Keratinocyte (primary cell): ENCODE measurements around the gene SMAD3. TPM values are rescaled to one million over a fixed set of nuclear protein-coding genes. Genes with fewer than 3 reads are reported as not detected.

Source experiments
- DNase-seq: peaks from one replicate; pipeline ENCODE4 v3.0.0-alpha.2; 2011; ENCODE audit warnings: low read depth, missing footprints, low spot score
- FAIRE-seq: peaks from 2 replicates; lab custom pipeline; 2011; peaks lifted over from hg19 to GRCh38; lab: Jason Lieb, UNC
- H2AFZ ChIP-seq: 2 replicates; pipeline ENCODE4 v1.6.0; 2012; ENCODE audit warnings: low read length, control low read depth, inconsistent platforms; ENCODE audit not compliant: control insufficient read depth
- H3K27ac ChIP-seq: 2 replicates; pipeline ENCODE4 v1.5.1; 2011; ENCODE audit warnings: low read length; ENCODE audit not compliant: control insufficient read depth, insufficient read depth
- H3K27me3 ChIP-seq: 3 replicates; pipeline ENCODE4 v1.6.0; 2011; ENCODE audit warnings: low read length; ENCODE audit not compliant: control insufficient read depth, insufficient read depth; ENCODE audit errors: extremely low read depth
- H3K36me3 ChIP-seq, 2 experiments: 2 replicates in 1 of 2; 3 replicates in 1 of 2; pipeline ENCODE4 v1.5.1; 2011; ENCODE audit warnings: low read length in 2 of 2, mild to moderate bottlenecking in 1 of 2; ENCODE audit not compliant: control insufficient read depth in 2 of 2, insufficient read depth in 2 of 2; ENCODE audit errors: extremely low read depth in 1 of 2
- H3K4me1 ChIP-seq: 3 replicates; pipeline ENCODE4 v1.5.1; 2011; ENCODE audit warnings: low read length; ENCODE audit not compliant: control insufficient read depth, insufficient read depth; ENCODE audit errors: extremely low read depth
- H3K4me2 ChIP-seq: 3 replicates; pipeline ENCODE4 v1.6.0; 2011; ENCODE audit warnings: low read depth, low read length; ENCODE audit not compliant: control insufficient read depth, insufficient read depth; ENCODE audit errors: extremely low read depth
- H3K4me3 ChIP-seq, 3 experiments: fragments of 200-600 bp in 1 of 3; sonication (generic) in 1 of 3; 2 replicates in 2 of 3; 3 replicates in 1 of 3; pipeline ENCODE4 v1.5.1; 2011 to 2016; ENCODE audit warnings: low read length in 3 of 3, mild to moderate bottlenecking in 3 of 3, control low read depth in 2 of 3, inconsistent platforms in 1 of 3, low read depth in 1 of 3, mixed read lengths in 1 of 3, mixed run types in 1 of 3, moderate library complexity in 1 of 3; ENCODE audit not compliant: control insufficient read depth in 2 of 3, insufficient read depth in 2 of 3; ENCODE audit errors: extremely low read depth in 1 of 3
- H3K79me2 ChIP-seq: 2 replicates; pipeline ENCODE4 v1.6.0; 2012; ENCODE audit warnings: low read length; ENCODE audit not compliant: control insufficient read depth, insufficient read depth
- H3K9ac ChIP-seq: 3 replicates; pipeline ENCODE4 v1.6.0; 2011; ENCODE audit warnings: low read length; ENCODE audit not compliant: control insufficient read depth, insufficient read depth; ENCODE audit errors: extremely low read depth
- H3K9me1 ChIP-seq: 3 replicates; pipeline ENCODE4 v1.6.0; 2011; ENCODE audit warnings: low read length; ENCODE audit not compliant: control insufficient read depth, insufficient read depth; ENCODE audit errors: extremely low read depth
- H3K9me3 ChIP-seq: 2 replicates; pipeline ENCODE4 v1.5.1; 2012; ENCODE audit warnings: low read depth, low read length; ENCODE audit not compliant: control insufficient read depth
- H4K20me1 ChIP-seq: 3 replicates; pipeline ENCODE4 v1.6.0; 2011; ENCODE audit warnings: low read length; ENCODE audit not compliant: control insufficient read depth, insufficient read depth; ENCODE audit errors: extremely low read depth
- CTCF ChIP-seq, 3 experiments: IDR thresholded peaks in 1 of 3; conservative IDR thresholded peaks in 1 of 3; optimal IDR thresholded peaks in 1 of 3; 2 replicates in 2 of 3; 3 replicates in 1 of 3; pipeline versions ENCODE3 to v1.5.1; 2011; ENCODE audit warnings: low read length in 3 of 3, mild to moderate bottlenecking in 3 of 3, moderate library complexity in 2 of 3, control low read depth in 1 of 3, inconsistent platforms in 1 of 3; ENCODE audit not compliant: insufficient read depth in 2 of 3; ENCODE audit errors: extremely low read depth in 1 of 3
- EZH2 ChIP-seq: IDR thresholded peaks from one replicate; pipeline ENCODE4 v1.6.1; 2012; ENCODE audit warnings: inconsistent platforms, mild to moderate bottlenecking, low read length, moderate library complexity
- dilution Hi-C: fragments of 300-500 bp; cut with MboI; formaldehyde crosslinking; loops from one replicate; pipeline ENCODE4 v1.7.0; 2020; ENCODE audit warnings: low sequenced_read_pairs; ENCODE audit not compliant: extremely low pct_ligation_motif_present
- polyA plus RNA-seq, 5 experiments: library from polyadenylated mRNA; depleted of rRNA in 3 of 5; stranded (reverse) in 3 of 5; stranded (forward) in 1 of 5; unstranded in 1 of 5; fragments of >200 nt; gene quantifications; 1 replicate in 1 of 5; 2 replicates in 3 of 5; 3 replicates in 1 of 5; pipeline versions ENCODE4 v1.2.1 to v1.2.3, GENCODE V29; 2011 to 2012; ENCODE audit warnings: missing spikeins in 2 of 5, low read depth in 1 of 5, low replicate concordance in 1 of 5

SMAD3 gene
- polyA plus RNA-seq, 1 donor (not counting 4 experiments of a cell fraction or from before 2014, with no cell fraction given): 33.7 TPM

- Histone ChIP-seq H3K9me1 (no peaks in the 10 kb centered on the region), H3K4me3 (no peak overlapping the region), H3K27me3 (peaks cover 2% of the 10 kb centered on the region), H3K9ac (no peak overlapping the region), H3K79me2 (no peaks in the 10 kb centered on the region), H3K27ac (no peak overlapping the region), H2AFZ (no peak overlapping the region), H3K4me1 (peaks cover 3% of the 10 kb centered on the region), H3K36me3 (no peaks in the 10 kb centered on the region), H3K9me3 (no peaks in the 10 kb centered on the region), H3K4me2 (peak overlapping the region; percentile 17), H4K20me1 (no peaks in the 10 kb centered on the region)
- no peak for TF ChIP-seq EZH2
- no peak for TF ChIP-seq CTCF (optimal IDR thresholded peaks at IDR 0.05 in 1 of 3, IDR thresholded peaks at IDR 0.05 in 1 of 3, conservative IDR thresholded peaks at IDR 0.05 in 1 of 3; ENCODE audit: extremely low read depth in 1 of 3, insufficient read depth in 2 of 3, low read length in 3 of 3)
- dilution Hi-C loops: no loop called here
- FAIRE-seq (peak; percentile 5), DNase-seq (no peak)
Measured at GRCh38 chr15:67033012-67033411, 32.4 kb upstream of the SMAD3 start.

GRCh38 chr15:67033571-67034044, 31.8 kb upstream of the SMAD3 start:
- H3K36me3 ChIP-seq: no peaks in the 10 kb centered on the region
- no peak overlapping the region for H3K27ac ChIP-seq
- H3K9me3 ChIP-seq: no peaks in the 10 kb centered on the region
- no peaks in the 10 kb centered on the region for H3K79me2 ChIP-seq
- no peaks in the 10 kb centered on the region for H3K9me1 ChIP-seq
- no peaks in the 10 kb centered on the region for H3K4me1 ChIP-seq
- no peak for FAIRE-seq
- H4K20me1 ChIP-seq: no peaks in the 10 kb centered on the region
- peak overlapping the region; percentile 8 for H2AFZ ChIP-seq
- H3K27me3 ChIP-seq: peaks cover 2% of the 10 kb centered on the region
- H3K9ac ChIP-seq: no peak overlapping the region
- no peak overlapping the region for H3K4me3 ChIP-seq
- no peak for DNase-seq
- TF ChIP-seq EZH2: no peak
- TF ChIP-seq CTCF (optimal IDR thresholded peaks at IDR 0.05 in 1 of 3, IDR thresholded peaks at IDR 0.05 in 1 of 3, conservative IDR thresholded peaks at IDR 0.05 in 1 of 3; ENCODE audit: extremely low read depth in 1 of 3, insufficient read depth in 2 of 3, low read length in 3 of 3): peak in 1 of 3 experiments; percentile 21
- dilution Hi-C loops: no loop called here
- peak overlapping the region; percentile 17 for H3K4me2 ChIP-seq
